ENCODE measurements around the gene SLC26A11.

Gene SLC26A11

GRCh38 chr17:80216473-80217456 lies 3.5 kb upstream of the SLC26A11 start:
- in situ Hi-C loops (cut with MboI; ENCODE audit: low sequenced_read_pairs) = no loop called here

- in situ Hi-C loops (cut with MboI; ENCODE audit: low sequenced_read_pairs) = no loop called here
These were observed 2.4 kb upstream of the SLC26A11 start for GRCh38 chr17:80217703-80218362.

DNA sequence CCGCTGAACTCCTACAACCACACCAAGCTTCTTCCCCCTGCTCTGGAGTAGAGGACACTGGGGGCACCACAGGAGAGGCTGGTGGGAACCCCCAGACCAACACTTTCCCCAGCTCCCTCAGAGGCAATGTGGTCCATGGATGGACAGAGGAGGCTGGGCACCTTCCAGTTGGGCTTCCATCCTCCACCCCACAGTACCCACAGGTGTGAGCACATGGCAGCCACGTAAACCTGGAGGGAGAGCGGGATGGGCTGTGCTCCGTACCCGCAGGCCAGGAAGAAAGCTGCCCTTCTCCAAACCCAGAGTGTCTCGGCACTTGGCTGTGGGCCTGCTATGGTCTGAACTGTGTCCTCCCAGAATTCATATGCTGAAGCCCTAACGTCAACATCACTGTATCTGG lies 1.8 kb upstream of the SLC26A11 start:
- in situ Hi-C loops (cut with MboI; ENCODE audit: low sequenced_read_pairs) = no loop called here

DNA sequence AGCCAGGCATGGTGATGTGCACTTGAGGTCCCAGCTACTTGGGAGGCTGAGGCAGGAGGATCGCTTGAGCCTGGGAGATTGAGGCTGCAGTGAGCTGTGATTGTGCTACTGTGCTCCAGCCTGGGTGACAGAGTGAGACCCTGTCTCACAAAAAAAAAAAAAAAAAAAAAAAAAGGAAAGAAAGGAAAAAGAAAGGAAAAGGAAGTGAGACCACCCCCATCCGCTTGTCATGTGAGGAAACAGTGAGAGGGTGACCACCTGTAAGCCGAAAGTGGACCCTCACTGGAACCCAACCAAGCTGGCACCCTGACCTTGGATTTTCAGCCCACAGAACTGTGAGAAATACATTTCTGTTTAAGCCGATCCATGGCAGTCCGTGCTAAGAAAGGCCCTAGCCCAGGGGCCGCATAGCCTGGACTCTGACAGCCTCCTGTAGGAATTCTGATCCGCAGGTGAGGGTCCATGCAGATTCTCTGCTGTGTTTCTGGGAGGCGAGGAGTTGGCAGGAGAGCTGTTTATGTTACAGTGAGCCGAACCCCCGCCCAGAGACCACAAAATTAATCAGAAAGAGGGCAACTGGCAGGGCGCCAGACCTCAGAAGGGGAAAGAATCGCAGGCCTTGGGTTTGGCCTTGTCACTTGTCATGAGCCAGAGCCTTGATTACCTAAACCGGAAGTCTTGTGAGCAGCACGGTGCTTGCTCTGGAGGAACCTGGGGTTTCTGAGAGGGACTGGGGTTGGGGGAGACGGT lies 1.0 kb upstream of the SLC26A11 start:
- in situ Hi-C loops (cut with MboI; ENCODE audit: low sequenced_read_pairs) = no loop called here

DNA sequence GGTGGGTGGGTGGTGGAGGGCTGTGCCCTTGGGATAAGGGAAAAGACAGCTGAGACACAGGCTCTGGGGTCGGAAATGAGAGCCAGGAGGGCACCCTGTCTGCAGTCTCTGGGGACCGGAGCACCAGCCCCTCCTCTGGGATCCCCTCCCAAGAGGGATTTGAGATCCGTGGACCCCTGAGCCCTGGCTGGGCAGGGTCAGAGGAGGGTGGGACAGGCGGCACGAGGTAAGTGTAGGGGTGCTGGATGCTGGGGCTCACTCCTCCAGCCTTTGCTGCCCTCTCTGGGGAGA lies 519 bp upstream of the SLC26A11 start:
- in situ Hi-C loops (cut with MboI; ENCODE audit: low sequenced_read_pairs) = no loop called here

DNA sequence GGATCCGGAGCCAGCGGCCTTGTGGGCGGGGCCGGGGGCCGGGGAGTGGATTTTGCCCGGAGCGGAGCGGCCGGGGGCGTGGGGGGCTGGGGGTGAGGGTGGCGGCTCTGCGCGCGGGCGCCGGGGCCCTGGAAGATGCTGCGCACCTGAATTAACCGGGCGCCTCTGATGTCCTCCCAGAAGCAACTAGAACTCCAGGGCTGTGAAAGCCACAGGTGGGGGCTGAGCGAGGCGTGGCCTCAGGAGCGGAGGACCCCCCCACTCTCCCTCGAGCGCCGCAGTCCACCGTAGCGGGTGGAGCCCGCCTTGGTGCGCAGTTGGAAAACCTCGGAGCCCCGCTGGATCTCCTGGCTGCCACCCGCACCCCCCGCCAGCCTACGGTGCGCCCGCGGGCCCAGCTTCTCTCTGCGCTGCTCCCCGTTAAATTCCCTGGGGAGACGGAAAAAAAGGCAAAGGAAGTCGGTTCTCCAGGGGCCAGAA lies 549 bp downstream of the SLC26A11 start:
- in situ Hi-C loops (cut with MboI; ENCODE audit: low sequenced_read_pairs) = no loop called here

GRCh38 chr17:80221351-80222105 lies 1.3 kb downstream of the SLC26A11 start:
- in situ Hi-C loops (cut with MboI; ENCODE audit: low sequenced_read_pairs) = no loop called here

DNA sequence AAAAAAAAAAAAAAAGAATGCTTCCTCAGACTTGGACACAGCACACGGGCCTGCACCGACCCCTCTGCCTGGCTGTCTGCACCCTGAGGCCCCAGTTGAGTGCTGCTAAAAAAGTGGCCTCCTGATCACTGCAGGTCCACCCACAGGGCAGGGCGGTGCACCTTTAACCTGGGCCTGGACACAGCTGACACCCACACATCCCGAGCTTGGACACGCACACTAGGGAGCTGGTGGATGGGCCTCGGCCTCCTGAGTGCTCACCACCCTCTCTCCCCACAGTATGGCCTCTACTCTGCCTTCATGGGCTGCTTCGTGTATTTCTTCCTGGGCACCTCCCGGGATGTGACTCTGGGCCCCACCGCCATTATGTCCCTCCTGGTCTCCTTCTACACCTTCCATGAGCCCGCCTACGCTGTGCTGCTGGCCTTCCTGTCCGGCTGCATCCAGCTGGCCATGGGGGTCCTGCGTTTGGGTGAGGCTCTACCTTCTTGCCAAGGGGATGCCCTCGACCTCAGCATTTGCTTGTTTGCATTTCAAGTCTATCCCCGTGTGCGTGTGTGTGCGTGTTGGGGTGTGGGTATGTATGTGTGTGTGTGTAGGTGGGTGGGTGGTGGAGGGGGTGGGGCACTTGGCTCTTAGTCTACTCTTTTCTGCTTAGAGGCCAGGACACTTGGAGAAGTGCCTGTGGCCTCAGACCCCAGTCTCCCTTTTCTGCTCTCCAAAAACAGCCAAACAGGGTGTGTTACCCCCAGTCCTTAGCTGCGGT lies 2.3 kb downstream of the SLC26A11 start:
- in situ Hi-C loops (cut with MboI; ENCODE audit: low sequenced_read_pairs) = no loop called here

DNA sequence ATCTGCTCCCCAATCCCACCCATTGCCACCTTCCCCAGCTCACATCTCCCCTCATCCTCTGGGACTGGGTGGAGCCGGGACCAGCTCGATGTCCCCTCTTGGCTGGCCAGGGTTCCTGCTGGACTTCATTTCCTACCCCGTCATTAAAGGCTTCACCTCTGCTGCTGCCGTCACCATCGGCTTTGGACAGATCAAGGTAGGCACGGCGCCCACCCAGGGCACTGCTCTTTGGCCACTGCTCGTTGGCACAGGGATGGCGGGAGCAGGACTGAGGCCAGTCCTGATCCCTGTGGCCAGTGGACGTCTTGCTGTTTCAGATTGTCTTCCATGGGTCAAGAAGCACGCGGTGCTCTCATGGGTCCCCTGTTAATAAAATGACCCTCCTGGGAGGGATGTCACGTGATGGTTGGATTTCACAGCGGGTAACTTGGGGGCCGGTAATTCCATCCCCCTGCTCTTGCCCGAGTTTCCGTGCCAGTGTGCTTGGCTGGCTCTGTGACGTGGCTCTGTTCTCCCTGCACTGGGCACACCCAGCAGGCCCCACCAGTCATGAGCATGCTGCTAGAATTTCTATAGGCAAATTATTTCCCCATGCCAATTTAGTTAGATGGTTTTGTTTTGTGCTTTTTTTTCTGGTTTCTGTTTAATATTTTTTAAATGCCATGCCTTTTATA lies 3.1 kb downstream of the SLC26A11 start:
- in situ Hi-C loops (cut with MboI; ENCODE audit: low sequenced_read_pairs) = no loop called here

GRCh38 chr17:80223838-80224497 lies 3.7 kb downstream of the SLC26A11 start:
- in situ Hi-C loops (cut with MboI; ENCODE audit: low sequenced_read_pairs) = no loop called here

- in situ Hi-C loops (cut with MboI; ENCODE audit: low sequenced_read_pairs) = no loop called here
These were observed 4.5 kb downstream of the SLC26A11 start for GRCh38 chr17:80224683-80225082.

DNA sequence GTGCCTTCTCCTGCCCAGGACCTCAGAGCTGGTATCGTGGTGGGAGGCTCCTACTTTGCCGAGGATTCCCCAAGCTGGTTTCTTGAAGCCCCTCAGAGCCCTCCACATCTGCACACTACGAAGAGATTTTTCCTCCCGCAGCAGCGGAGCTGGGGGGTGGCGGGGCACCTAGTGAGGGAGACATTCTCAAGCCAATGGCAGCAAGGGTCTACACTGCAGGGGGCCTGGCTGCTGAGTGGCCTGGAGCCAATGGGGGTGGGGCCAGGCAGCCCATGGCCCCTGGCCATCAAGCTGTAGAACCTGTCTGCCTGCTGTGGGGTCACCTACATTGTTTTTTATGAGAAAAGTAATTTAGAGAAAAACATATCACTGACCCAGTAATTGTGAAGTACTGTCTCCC lies 5.0 kb downstream of the SLC26A11 start:
- in situ Hi-C loops (cut with MboI; ENCODE audit: low sequenced_read_pairs) = no loop called here

GRCh38 chr17:80227156-80227555 lies 6.9 kb downstream of the SLC26A11 start:
- in situ Hi-C loops (cut with MboI; ENCODE audit: low sequenced_read_pairs) = no loop called here

DNA sequence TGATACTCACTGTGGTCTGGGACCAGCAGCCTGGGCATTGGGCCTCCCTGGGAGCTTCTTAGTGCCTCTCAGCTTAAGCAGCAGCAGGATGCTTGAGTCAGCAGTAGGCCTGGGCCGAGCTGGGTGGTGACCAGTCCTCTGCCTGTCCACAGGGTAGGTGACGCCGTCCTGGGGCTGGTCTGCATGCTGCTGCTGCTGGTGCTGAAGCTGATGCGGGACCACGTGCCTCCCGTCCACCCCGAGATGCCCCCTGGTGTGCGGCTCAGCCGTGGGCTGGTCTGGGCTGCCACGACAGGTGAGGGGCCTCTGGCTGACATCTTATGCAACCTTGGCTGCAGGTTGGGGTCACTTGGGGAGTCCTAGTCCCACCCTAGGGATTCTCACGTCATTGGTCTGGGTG lies 7.4 kb downstream of the SLC26A11 start:
- in situ Hi-C loops (cut with MboI; ENCODE audit: low sequenced_read_pairs) = no loop called here

DNA sequence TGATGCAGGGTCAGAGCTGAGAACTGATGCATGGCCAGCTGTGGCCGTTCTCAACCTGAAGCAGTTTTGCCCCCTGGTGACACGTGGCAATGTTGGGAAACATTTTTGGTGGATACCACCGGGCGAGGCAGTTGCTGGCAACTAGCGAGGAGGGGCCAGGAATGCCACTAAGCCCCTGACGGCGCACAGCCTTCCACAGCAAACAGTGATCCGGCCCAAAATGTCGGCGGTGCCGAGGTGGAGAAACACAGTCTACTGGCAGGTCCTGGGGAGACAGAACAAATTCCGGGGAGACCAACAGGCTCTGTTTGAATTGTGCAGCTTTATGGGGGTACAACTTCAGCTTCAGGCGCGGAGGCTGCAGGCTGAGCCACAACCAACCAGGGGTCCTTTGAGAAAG lies 8.2 kb downstream of the SLC26A11 start:
- in situ Hi-C loops (cut with MboI; ENCODE audit: low sequenced_read_pairs) = no loop called here

GRCh38 chr17:80229011-80229410 lies 8.8 kb downstream of the SLC26A11 start:
- in situ Hi-C loops (cut with MboI; ENCODE audit: low sequenced_read_pairs) = no loop called here

- in situ Hi-C loops (cut with MboI; ENCODE audit: low sequenced_read_pairs) = no loop called here
These were observed 12.2 kb downstream of the SLC26A11 start for GRCh38 chr17:80232438-80232837.

DNA sequence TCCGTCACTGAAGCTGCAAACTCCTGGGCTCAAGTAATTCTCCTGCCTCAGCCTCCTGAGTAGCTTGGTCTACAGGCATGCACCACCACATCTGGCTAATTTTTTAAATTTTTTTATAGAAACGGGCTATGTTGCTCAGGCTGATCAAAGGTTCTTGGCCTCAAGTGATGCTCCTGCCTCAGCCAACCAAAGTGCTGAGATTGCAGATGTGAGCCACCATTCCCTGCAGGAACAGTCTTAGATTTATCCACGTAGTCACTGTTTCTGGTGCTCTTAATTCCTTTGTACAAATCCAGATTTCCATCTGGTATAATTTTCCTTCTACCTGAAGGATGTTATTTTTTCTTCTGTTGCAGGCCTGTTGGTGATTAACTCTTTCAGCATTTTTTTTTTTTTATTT lies 13.0 kb downstream of the SLC26A11 start:
- in situ Hi-C loops (cut with MboI; ENCODE audit: low sequenced_read_pairs) = no loop called here

DNA sequence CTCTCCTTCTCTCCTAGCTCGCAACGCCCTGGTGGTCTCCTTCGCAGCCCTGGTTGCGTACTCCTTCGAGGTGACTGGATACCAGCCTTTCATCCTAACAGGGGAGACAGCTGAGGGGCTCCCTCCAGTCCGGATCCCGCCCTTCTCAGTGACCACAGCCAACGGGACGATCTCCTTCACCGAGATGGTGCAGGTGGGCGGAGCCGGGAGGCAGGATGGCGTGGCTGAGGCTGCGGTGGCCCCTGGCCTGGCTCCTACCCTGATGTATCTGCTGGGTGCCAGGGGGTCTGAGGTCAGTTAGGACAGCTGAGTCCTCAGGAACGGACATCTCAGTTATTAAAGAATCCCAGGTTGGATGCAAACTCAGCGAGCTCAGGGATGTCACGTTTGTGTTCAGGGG lies 16.7 kb downstream of the SLC26A11 start:
- in situ Hi-C loops (cut with MboI; ENCODE audit: low sequenced_read_pairs) = no loop called here

Data from hTERT RPE-1 (cell line).